Frontal cortex (tissue), 4 donors: Measurements from ENCODE around the gene GIMD1. TPM values are rescaled to one million over a fixed set of nuclear protein-coding genes. Genes with fewer than 3 reads are reported as not detected.
A peak's percentile ranks its signal among the peaks of the same experiment; 100 is the strongest.

Experiments
- DNase-seq, 2 donors: peaks; one replicate each; pipeline ENCODE4 v3.0.0; 2012; ENCODE audit warnings: low spot score in 2 of 2
- FAIRE-seq: peaks from 2 replicates; lab custom pipeline; 2012; peaks lifted over from hg19 to GRCh38; lab: Jason Lieb, UNC
- total RNA-seq: library from RNA; depleted of rRNA; stranded (reverse); fragments of >200 nt; gene quantifications from one replicate; pipeline ENCODE4 v1.2.3, GENCODE V29; 2014
- donor health status: control.
- donor health status: control.
- donor health status: control.

Gene GIMD1
- total RNA-seq, 1 donor from 2014 or later = not detected

- DNase-seq (no peak), FAIRE-seq (no peak)
These were observed 51.7 kb downstream of the GIMD1 start for GRCh38 chr4:106316773-106317409.

DNA sequence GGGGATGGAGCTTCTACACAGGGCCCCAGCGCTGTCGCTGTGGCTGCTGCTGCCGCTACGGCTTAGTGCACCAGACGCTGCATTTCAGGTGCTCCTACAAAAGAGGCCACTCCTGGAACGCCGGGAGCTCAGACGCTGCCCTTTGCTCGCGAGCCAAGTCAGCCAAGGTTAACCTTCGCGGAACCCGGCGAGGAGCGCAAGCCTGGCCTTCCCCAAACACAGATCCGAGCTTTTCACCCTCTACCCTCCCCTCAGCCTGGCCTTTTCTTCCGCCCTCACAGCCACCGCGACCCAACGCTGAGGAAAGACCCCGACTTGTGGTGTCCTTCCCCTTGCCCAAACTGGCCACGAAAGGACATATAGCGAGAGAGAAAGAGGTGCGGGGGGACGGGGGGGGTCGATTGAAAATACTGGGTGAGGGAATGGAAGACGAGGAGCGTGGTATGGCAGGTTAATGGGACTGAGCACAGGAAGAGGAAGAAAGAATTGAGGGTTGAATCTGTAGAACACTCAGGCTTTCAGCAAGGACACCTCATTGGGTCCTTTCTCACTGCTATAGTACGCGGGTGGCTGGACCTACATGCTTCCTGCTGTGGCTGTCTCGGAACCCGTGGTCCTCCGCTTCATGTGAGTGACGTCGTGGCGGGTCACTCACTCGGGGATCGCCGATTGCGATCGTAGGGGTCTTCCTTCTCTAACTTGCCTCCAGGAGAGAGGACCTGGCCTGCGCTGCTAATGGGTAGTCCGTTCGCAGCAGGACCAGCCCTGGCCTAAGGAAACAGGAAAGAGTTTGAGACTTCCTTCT is 52.4 kb downstream of the GIMD1 start, which contains the start of the genes AIMP1 and TBCK:
AIMP1 (plus strand) TSS at position 583 of the 805 bp plus-strand sequence. CDS start 8,460 bp downstream, outside the sequence.
TBCK (minus strand) TSS at position 242 of the 805 bp plus-strand sequence. CDS start 7,249 bp downstream, outside the sequence.
- FAIRE-seq (no peak), DNase-seq (peak; percentile 58 to 71)

- FAIRE-seq = no peak
- no peak for DNase-seq
These were observed 53.1 kb downstream of the GIMD1 start for GRCh38 chr4:106315476-106315967.

DNA sequence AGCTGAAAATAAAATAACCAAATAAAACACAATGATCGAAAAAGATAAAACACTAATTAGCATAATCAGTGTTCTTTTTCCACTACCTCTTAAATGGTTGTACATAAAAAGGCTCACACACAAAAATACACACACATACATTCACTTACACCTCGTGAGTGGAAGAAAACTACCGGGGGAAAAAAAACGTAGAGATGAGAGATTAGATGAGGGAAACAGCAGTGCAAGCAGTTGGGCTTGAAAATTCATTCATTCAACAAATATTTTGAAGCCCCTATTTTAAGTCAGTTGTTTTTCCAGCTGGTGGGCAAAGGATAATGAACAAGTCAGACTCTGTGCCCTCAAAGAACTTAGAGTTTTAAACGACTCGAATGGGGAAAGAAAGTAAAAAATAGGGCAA is 53.6 kb downstream of the GIMD1 start:
- DNase-seq (no peak), FAIRE-seq (no peak)

DNA sequence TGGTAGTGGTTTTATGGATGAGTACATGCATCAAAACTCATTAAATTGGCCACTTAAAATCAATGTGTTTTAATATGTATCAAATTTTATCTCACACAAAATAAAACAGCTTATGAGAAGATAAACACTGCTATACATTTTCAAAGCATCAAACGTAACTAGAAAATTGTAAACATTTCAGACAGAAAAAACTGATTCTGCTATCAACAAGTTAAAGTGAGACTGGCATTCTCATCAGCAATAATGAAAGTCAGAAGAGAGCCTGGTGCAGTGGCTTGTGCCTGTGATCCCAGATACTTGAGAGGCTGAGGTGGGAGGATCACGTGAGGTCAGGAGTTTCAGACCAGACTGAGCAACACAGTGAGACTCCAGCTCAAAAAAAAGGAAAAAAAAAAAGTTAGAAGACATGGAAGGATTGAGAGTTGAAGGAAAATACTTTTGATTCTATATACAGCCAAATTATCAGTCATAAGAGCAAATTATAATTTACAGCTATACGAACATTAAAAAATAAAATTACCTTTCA is 55.5 kb downstream of the GIMD1 start:
- DNase-seq (no peak), FAIRE-seq (no peak)

DNA sequence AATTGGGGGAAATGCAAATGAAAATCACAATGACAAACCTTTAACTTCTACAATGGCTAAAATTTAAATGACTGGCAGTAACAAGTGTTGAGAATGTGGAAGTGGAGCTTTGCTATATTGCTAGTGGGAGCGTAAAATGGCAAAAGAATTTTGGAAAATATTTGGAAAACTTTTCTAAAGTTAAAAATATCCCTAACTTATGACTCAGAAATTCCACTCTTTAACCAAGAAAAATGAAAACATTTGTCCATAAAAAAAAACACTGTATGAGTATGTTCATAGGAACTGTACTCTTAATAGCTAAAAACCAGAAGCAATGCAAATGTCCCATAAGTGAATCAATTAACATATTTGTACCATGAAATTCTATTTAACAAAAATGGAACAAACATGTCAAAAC is 56.2 kb downstream of the GIMD1 start:
- FAIRE-seq (no peak), DNase-seq (no peak)

Other genes starting within 250 kb of the GIMD1 start
- 116 TPM for gene TBCK, start 52.6 kb downstream of the GIMD1 start, total RNA-seq
- gene AIMP1, start 52.2 kb downstream of the GIMD1 start, total RNA-seq = 22.4 TPM